OCI-LY1 (cell line): ENCODE measurements around the gene PLOD2.

Experiments
- CTCF ChIP-seq: fragments of 200-600 bp; sonication (generic), shearing (Covaris generic); IDR thresholded peaks from 2 replicates; pipeline ENCODE4 v1.5.1; 2017; ENCODE audit warnings: mild to moderate bottlenecking, antibody characterized with exemption, low read length, moderate library complexity, mixed read lengths
- EZH2 ChIP-seq: fragments of 200-600 bp; sonication (generic), shearing (Covaris generic); IDR thresholded peaks from 2 replicates; pipeline ENCODE4 v1.8.0; 2017; ENCODE audit warnings: borderline replicate concordance, mixed run types, mild to moderate bottlenecking, antibody characterized with exemption, low read length, moderate library complexity, mixed read lengths

GRCh38 chr3:146047485-146047884 is 113.5 kb downstream of the PLOD2 start:
- no peak for TF ChIP-seq EZH2
- no peak for TF ChIP-seq CTCF
